CD4-positive, alpha-beta T cell treated with Interleukin-1 beta for 1 hour (primary cell): ENCODE measurements around the gene ADAT3.
"Not testable (repeated sequence)": the region's sequence is repeated elsewhere in the genome, so short reads cannot be mapped to it uniquely, and the experiment has no call there.

Source experiments
- DNase-seq, 2 donors: peaks; one replicate each; pipeline ENCODE4 v3.0.0-alpha.2; 2020 to 2022

The ADAT3 gene

GRCh38 chr19:1884291-1884718, 20.9 kb upstream of the ADAT3 start:
- peak; percentile 62 to 66 for DNase-seq

- DNase-seq, result no peak
These were observed 20.4 kb upstream of the ADAT3 start for GRCh38 chr19:1884719-1885334.

GRCh38 chr19:1885398-1886119, 19.6 kb upstream of the ADAT3 start, which contains the start of gene ABHD17A:
TSS of gene ABHD17A (minus strand) at chr19:1885496. CDS start at chr19:1881566, 3,930 bp downstream.
- DNase-seq, result peak; percentile 95 to 96

GRCh38 chr19:1886360-1886759, 18.8 kb upstream of the ADAT3 start:
- DNase-seq, result not testable (repeated sequence)

- DNase-seq, result no peak
These were observed 16.8 kb upstream of the ADAT3 start for GRCh38 chr19:1888385-1888784.

GRCh38 chr19:1889907-1890306, 15.3 kb upstream of the ADAT3 start:
- DNase-seq, result no peak

GRCh38 chr19:1893791-1894190, 11.4 kb upstream of the ADAT3 start:
- no peak for DNase-seq

GRCh38 chr19:1896508-1896907, 8.7 kb upstream of the ADAT3 start:
- no peak for DNase-seq

GRCh38 chr19:1901940-1902404, 3.2 kb upstream of the ADAT3 start:
- DNase-seq, result peak in 1 of 2 donors; percentile 78

GRCh38 chr19:1902923-1903322, 2.3 kb upstream of the ADAT3 start:
- no peak for DNase-seq

GRCh38 chr19:1904860-1905109, 414 bp upstream of the ADAT3 start:
- DNase-seq, result no peak

- DNase-seq, result no peak
These were observed 720 bp downstream of the ADAT3 start for GRCh38 chr19:1905863-1906375.

- no peak for DNase-seq
These were observed 1.9 kb downstream of the ADAT3 start for GRCh38 chr19:1906985-1907562.

GRCh38 chr19:1907563-1908363, 2.6 kb downstream of the ADAT3 start:
- no peak for DNase-seq

- DNase-seq, result no peak
These were observed 3.1 kb downstream of the ADAT3 start for GRCh38 chr19:1908364-1908678.

- DNase-seq, result no peak
These were observed 4.5 kb downstream of the ADAT3 start for GRCh38 chr19:1909761-1910080.

- no peak for DNase-seq
These were observed 5.0 kb downstream of the ADAT3 start for GRCh38 chr19:1910177-1910576.

- no peak for DNase-seq
These were observed 5.9 kb downstream of the ADAT3 start for GRCh38 chr19:1911098-1911497.

GRCh38 chr19:1911995-1912394, 6.8 kb downstream of the ADAT3 start:
- no peak for DNase-seq

GRCh38 chr19:1912760-1913505, 7.7 kb downstream of the ADAT3 start:
- no peak for DNase-seq

- no peak for DNase-seq
These were observed 8.8 kb downstream of the ADAT3 start for GRCh38 chr19:1913781-1914577.

GRCh38 chr19:1914826-1915341, 9.7 kb downstream of the ADAT3 start:
- DNase-seq, result no peak
